HEK293 (cell line): ENCODE data around the gene CFAP69.
"Not testable (repeated sequence)": the region's sequence is repeated elsewhere in the genome, so short reads cannot be mapped to it uniquely, and the experiment has no call there.

Experiments used
- CTCF ChIA-PET: fragments of 350-600 bp; formaldehyde crosslinking; extraction: SDS; loops from one replicate; lab custom pipeline; 2021; ENCODE audit warnings: antibody characterized with exemption; lab: Yijun Ruan, JAX
- POLR2A ChIA-PET: fragments of 300-600 bp; formaldehyde crosslinking; extraction: SDS; loops from one replicate; lab custom pipeline; 2020; ENCODE audit warnings: antibody characterized with exemption, inconsistent platforms; lab: Yijun Ruan, JAX
- H3K27ac ChIP-seq: fragments of 200-500 bp; sonication (Bioruptor generic); 2 replicates; pipeline ENCODE4 v1.5.1; 2014; ENCODE audit warnings: low read depth, low read length, control low read depth, inconsistent platforms; ENCODE audit errors: extremely low read depth
- H3K36me3 ChIP-seq, 2 experiments: fragments of 200-500 bp in 1 of 2; sonication (Bioruptor generic) in 1 of 2; 1 replicate in 1 of 2; 2 replicates in 1 of 2; pipeline ENCODE4 v1.5.1; 2014 to 2017; ENCODE audit warnings: inconsistent platforms in 2 of 2, low read length in 2 of 2; ENCODE audit not compliant: control insufficient read depth in 2 of 2, insufficient read depth in 1 of 2
- H3K4me1 ChIP-seq: fragments of 200-500 bp; sonication (Bioruptor generic); 2 replicates; pipeline ENCODE4 v1.5.1; 2014; ENCODE audit warnings: mild to moderate bottlenecking, low read length, inconsistent platforms; ENCODE audit not compliant: control insufficient read depth, insufficient read depth
- H3K4me3 ChIP-seq: 2 replicates; pipeline ENCODE4 v1.5.1; 2011; ENCODE audit warnings: low read depth, mild to moderate bottlenecking, control low read depth, low read length, moderate library complexity
- H3K9me3 ChIP-seq: fragments of 200-500 bp; sonication (Bioruptor generic); 2 replicates; pipeline ENCODE4 v1.5.1; 2014; ENCODE audit warnings: low read depth, low read length, inconsistent platforms; ENCODE audit not compliant: control insufficient read depth, insufficient read depth
- HOXC10 ChIP-seq: sonication (generic); formaldehyde crosslinking; IDR thresholded peaks from 2 replicates; pipeline ENCODE4 v1.8.1; 2023; ENCODE audit warnings: mild to moderate bottlenecking, missing genetic modification reagents
- KLF8 ChIP-seq: fragments of 450-650 bp; formaldehyde crosslinking; IDR thresholded peaks from 2 replicates; pipeline ENCODE4 v1.5.1; 2016; ENCODE audit warnings: missing biosample characterization, missing genetic modification characterization
- SETDB1 ChIP-seq: IDR thresholded peaks from one replicate; pipeline ENCODE4 v1.6.1; 2017; ENCODE audit warnings: mild to moderate bottlenecking, low read length, moderate library complexity, mixed read lengths; ENCODE audit not compliant: insufficient read length
- ZBTB10 ChIP-seq: fragments of 450-650 bp; formaldehyde crosslinking; IDR thresholded peaks from 2 replicates; pipeline ENCODE4 v1.5.1; 2016; ENCODE audit warnings: missing biosample characterization, missing genetic modification characterization
- ZBTB26 ChIP-seq: fragments of 450-650 bp; formaldehyde crosslinking; optimal IDR thresholded peaks from 2 replicates; pipeline ENCODE3; 2016; ENCODE audit warnings: missing biosample characterization, mild to moderate bottlenecking, missing genetic modification characterization
- ZNF354C ChIP-seq: fragments of 450-650 bp; formaldehyde crosslinking; IDR thresholded peaks from 2 replicates; pipeline ENCODE4 v1.5.1; 2016; ENCODE audit warnings: missing biosample characterization, missing genetic modification characterization, low read depth, borderline replicate concordance
- ZNF394 ChIP-seq: fragments of 450-650 bp; formaldehyde crosslinking; IDR thresholded peaks from 2 replicates; pipeline ENCODE4 v1.5.1; 2016; ENCODE audit warnings: missing biosample characterization, missing genetic modification characterization, mild to moderate bottlenecking, moderate library complexity, borderline replicate concordance
- ZNF433 ChIP-seq: fragments of 450-650 bp; formaldehyde crosslinking; IDR thresholded peaks from 2 replicates; pipeline ENCODE4 v1.5.1; 2016; ENCODE audit warnings: missing biosample characterization, missing genetic modification characterization, low read depth
- ZNF473 ChIP-seq: fragments of 450-650 bp; formaldehyde crosslinking; IDR thresholded peaks from 2 replicates; pipeline ENCODE4 v1.5.1; 2017; ENCODE audit warnings: missing biosample characterization, missing genetic modification characterization
- ZNF561 ChIP-seq: fragments of 450-650 bp; IDR thresholded peaks from 2 replicates; pipeline ENCODE4 v1.5.1; 2018; ENCODE audit warnings: missing biosample characterization, missing genetic modification characterization, borderline replicate concordance
- ZNF701 ChIP-seq: fragments of 450-650 bp; formaldehyde crosslinking; IDR thresholded peaks from 2 replicates; pipeline ENCODE4 v1.5.1; 2016; ENCODE audit warnings: missing biosample characterization, missing genetic modification characterization
- ZNF776 ChIP-seq: fragments of 450-650 bp; formaldehyde crosslinking; IDR thresholded peaks from 2 replicates; pipeline ENCODE4 v1.5.0; 2017; ENCODE audit warnings: missing biosample characterization, missing genetic modification characterization, borderline replicate concordance
- ZNF792 ChIP-seq: fragments of 450-650 bp; formaldehyde crosslinking; IDR thresholded peaks from 2 replicates; pipeline ENCODE4 v1.5.1; 2016; ENCODE audit warnings: missing biosample characterization, missing genetic modification characterization
- TF ChIP-seq, protein P1 (sequence below): fragments of 450-650 bp; formaldehyde crosslinking; IDR thresholded peaks from 2 replicates; pipeline ENCODE4 v1.5.1; 2016; ENCODE audit warnings: missing biosample characterization, missing genetic modification characterization
- TF ChIP-seq, protein P2 (sequence below): fragments of 450-650 bp; formaldehyde crosslinking; IDR thresholded peaks from 2 replicates; pipeline ENCODE4 v1.5.1; 2017; ENCODE audit warnings: missing biosample characterization, missing genetic modification characterization

The CFAP69 gene

GRCh38 chr7:90326500-90326899 lies 81.5 kb downstream of the CFAP69 start:
- Histone ChIP-seq H3K4me3 (no peak overlapping the region), H3K36me3 (no peaks in the 10 kb centered on the region), H3K9me3 (no peaks in the 10 kb centered on the region), H3K4me1 (no peaks in the 10 kb centered on the region), H3K27ac (no peak overlapping the region)
- ChIA-PET POLR2A (no interaction called here), CTCF (interaction anchor here (0.7 kb wide), 1 partner anchor 518 kb away, joined by 3 read pairs; no protein-coding TSS in a partner anchor)
- TF ChIP-seq ZNF394 (no peak), ZNF776 (tag by site-specific recombination) (no peak), ZNF354C (tag by site-specific recombination) (no peak), HOXC10 (CRISPR knock-in tag) (no peak), ZBTB26 (tag by site-specific recombination) (no peak), KLF8 (tag by site-specific recombination) (no peak), ZNF433 (tag by site-specific recombination) (no peak), ZNF792 (tag by site-specific recombination) (no peak), ZNF701 (no peak), SETDB1 (no peak)
- TF ChIP-seq, protein P1, sequence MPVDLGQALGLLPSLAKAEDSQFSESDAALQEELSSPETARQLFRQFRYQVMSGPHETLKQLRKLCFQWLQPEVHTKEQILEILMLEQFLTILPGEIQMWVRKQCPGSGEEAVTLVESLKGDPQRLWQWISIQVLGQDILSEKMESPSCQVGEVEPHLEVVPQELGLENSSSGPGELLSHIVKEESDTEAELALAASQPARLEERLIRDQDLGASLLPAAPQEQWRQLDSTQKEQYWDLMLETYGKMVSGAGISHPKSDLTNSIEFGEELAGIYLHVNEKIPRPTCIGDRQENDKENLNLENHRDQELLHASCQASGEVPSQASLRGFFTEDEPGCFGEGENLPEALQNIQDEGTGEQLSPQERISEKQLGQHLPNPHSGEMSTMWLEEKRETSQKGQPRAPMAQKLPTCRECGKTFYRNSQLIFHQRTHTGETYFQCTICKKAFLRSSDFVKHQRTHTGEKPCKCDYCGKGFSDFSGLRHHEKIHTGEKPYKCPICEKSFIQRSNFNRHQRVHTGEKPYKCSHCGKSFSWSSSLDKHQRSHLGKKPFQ, result no peak
- TF ChIP-seq, protein P2, sequence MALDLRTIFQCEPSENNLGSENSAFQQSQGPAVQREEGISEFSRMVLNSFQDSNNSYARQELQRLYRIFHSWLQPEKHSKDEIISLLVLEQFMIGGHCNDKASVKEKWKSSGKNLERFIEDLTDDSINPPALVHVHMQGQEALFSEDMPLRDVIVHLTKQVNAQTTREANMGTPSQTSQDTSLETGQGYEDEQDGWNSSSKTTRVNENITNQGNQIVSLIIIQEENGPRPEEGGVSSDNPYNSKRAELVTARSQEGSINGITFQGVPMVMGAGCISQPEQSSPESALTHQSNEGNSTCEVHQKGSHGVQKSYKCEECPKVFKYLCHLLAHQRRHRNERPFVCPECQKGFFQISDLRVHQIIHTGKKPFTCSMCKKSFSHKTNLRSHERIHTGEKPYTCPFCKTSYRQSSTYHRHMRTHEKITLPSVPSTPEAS (tag by site-specific recombination), result no peak

GRCh38 chr7:90334193-90334843 lies 89.3 kb downstream of the CFAP69 start:
- TF ChIP-seq ZBTB10 (tag by site-specific recombination), result no peak
- no peak for TF ChIP-seq ZNF473
- TF ChIP-seq ZNF561 (tag by site-specific recombination), result no peak
- no peaks in the 10 kb centered on the region for H3K9me3 ChIP-seq
- no peak overlapping the region for H3K27ac ChIP-seq
- ChIA-PET POLR2A (no interaction called here), CTCF (no interaction called here)
- no peak overlapping the region for H3K4me3 ChIP-seq
- no peaks in the 10 kb centered on the region for H3K36me3 ChIP-seq
- H3K4me1 ChIP-seq, result no peaks in the 10 kb centered on the region

- H3K9me3 ChIP-seq, H3K4me1 ChIP-seq, H3K4me3 ChIP-seq, H3K36me3 ChIP-seq, CTCF ChIA-PET, POLR2A ChIA-PET, H3K27ac ChIP-seq: not testable (repeated sequence)
Observed at GRCh38 chr7:90334926-90335325, 90.0 kb downstream of the CFAP69 start.
